NB4 (cell line): ENCODE results near the gene DICER1.

Source experiments
- DNase-seq: peaks from one replicate; pipeline ENCODE4 v3.0.0; 2010; ENCODE audit warnings: low read depth
- H3K4me3 ChIP-seq: one replicate; pipeline ENCODE4 v1.5.1; 2011; ENCODE audit warnings: mild to moderate bottlenecking, low read depth, low read length, moderate library complexity
- CTCF ChIP-seq: IDR thresholded peaks from one replicate; pipeline ENCODE4 v1.5.1; 2012; ENCODE audit warnings: low read depth, low read length
- MAX ChIP-seq: IDR thresholded peaks from 2 replicates; pipeline ENCODE4 v1.6.1; 2011; ENCODE audit warnings: low read depth, low read length
- MYC ChIP-seq: IDR thresholded peaks from 2 replicates; pipeline ENCODE4 v1.6.1; 2011; ENCODE audit warnings: low read depth, low read length
- POLR2A ChIP-seq: IDR thresholded peaks from 2 replicates; pipeline ENCODE4 v1.6.1; 2011; ENCODE audit warnings: mild to moderate bottlenecking; ENCODE audit not compliant: insufficient read length; ENCODE audit errors: extremely low read depth

The DICER1 gene

GRCh38 chr14:95167177-95167576 is 9.8 kb upstream of the DICER1 start:
- TF ChIP-seq MYC (no peak), CTCF (no peak)
- H3K4me3 ChIP-seq: no peak overlapping the region
- no peak for DNase-seq

- DNase-seq: no peak
- TF ChIP-seq CTCF (no peak), MAX (no peak), MYC (no peak), POLR2A (no peak)
- H3K4me3 ChIP-seq: no peak overlapping the region
These were observed 8.2 kb upstream of the DICER1 start for GRCh38 chr14:95165517-95165916.

GRCh38 chr14:95164506-95164905 is 7.2 kb upstream of the DICER1 start:
- no peak overlapping the region for H3K4me3 ChIP-seq
- TF ChIP-seq CTCF (no peak), MYC (no peak), POLR2A (no peak), MAX (no peak)
- DNase-seq: no peak

GRCh38 chr14:95163666-95164065 is 6.3 kb upstream of the DICER1 start:
- no peak for DNase-seq
- H3K4me3 ChIP-seq: no peak overlapping the region
- TF ChIP-seq MYC (no peak), CTCF (no peak), POLR2A (no peak), MAX (no peak)

GRCh38 chr14:95163132-95163531 is 5.8 kb upstream of the DICER1 start:
- no peak overlapping the region for H3K4me3 ChIP-seq
- TF ChIP-seq MYC (no peak), MAX (no peak), POLR2A (no peak), CTCF (no peak)
- no peak for DNase-seq

GRCh38 chr14:95162641-95163040 is 5.3 kb upstream of the DICER1 start:
- no peak for TF ChIP-seq MYC
- TF ChIP-seq CTCF: no peak
- TF ChIP-seq MAX: no peak
- no peak for TF ChIP-seq POLR2A
- no peak for DNase-seq
- H3K4me3 ChIP-seq: no peak overlapping the region
